Memory B cell (primary cell): ENCODE measurements around the gene PRDM16.

Experiments used
- ATAC-seq: fragments of 150-1000 bp; cut with Tn5 transposase; 2 replicates; pipeline ENCODE4 v1.10.0; 2021; ENCODE audit warnings: low read depth, mild to moderate bottlenecking, moderate library complexity
- DNase-seq, 2 donors: peaks; one replicate each; pipeline ENCODE4 v3.0.0; 2022; ENCODE audit warnings: low spot score in 2 of 2
- H3K27ac Mint-ChIP-seq: one replicate; pipeline ENCODE4 v1.8.0; 2022; ENCODE audit warnings: mild to moderate bottlenecking, moderate library complexity, mixed read lengths
- H3K27me3 Mint-ChIP-seq: one replicate; pipeline ENCODE4 v1.8.0; 2022; ENCODE audit warnings: mixed read lengths
- H3K36me3 Mint-ChIP-seq: one replicate; pipeline ENCODE4 v1.8.0; 2022; ENCODE audit warnings: mild to moderate bottlenecking, mixed read lengths
- H3K4me1 Mint-ChIP-seq: one replicate; pipeline ENCODE4 v1.8.0; 2022; ENCODE audit warnings: mixed read lengths
- H3K4me3 Mint-ChIP-seq: one replicate; pipeline ENCODE4 v1.8.0; 2022; ENCODE audit warnings: mild to moderate bottlenecking, moderate library complexity, mixed read lengths
- H3K9me3 Mint-ChIP-seq: one replicate; pipeline ENCODE4 v1.8.0; 2022; ENCODE audit warnings: mixed read lengths

PRDM16 gene

GRCh38 chr1:3434406-3435110 lies 365.6 kb downstream of the PRDM16 start:
- peaks cover 10% of the 10 kb centered on the region for H3K27me3 Mint-ChIP-seq
- H3K4me1 Mint-ChIP-seq: no peaks in the 10 kb centered on the region
- H3K9me3 Mint-ChIP-seq: no peaks in the 10 kb centered on the region
- ATAC-seq (no peak), DNase-seq (no peak)
- no peaks in the 10 kb centered on the region for H3K36me3 Mint-ChIP-seq
- H3K27ac Mint-ChIP-seq: no peak overlapping the region
- no peak overlapping the region for H3K4me3 Mint-ChIP-seq

- no peak overlapping the region for H3K4me3 Mint-ChIP-seq
- DNase-seq (no peak), ATAC-seq (no peak)
- peaks cover 16% of the 10 kb centered on the region for H3K27me3 Mint-ChIP-seq
- H3K4me1 Mint-ChIP-seq: no peaks in the 10 kb centered on the region
- H3K9me3 Mint-ChIP-seq: no peaks in the 10 kb centered on the region
- H3K27ac Mint-ChIP-seq: no peak overlapping the region
- H3K36me3 Mint-ChIP-seq: no peaks in the 10 kb centered on the region
These were observed 366.7 kb downstream of the PRDM16 start for GRCh38 chr1:3435666-3436065.

DNA sequence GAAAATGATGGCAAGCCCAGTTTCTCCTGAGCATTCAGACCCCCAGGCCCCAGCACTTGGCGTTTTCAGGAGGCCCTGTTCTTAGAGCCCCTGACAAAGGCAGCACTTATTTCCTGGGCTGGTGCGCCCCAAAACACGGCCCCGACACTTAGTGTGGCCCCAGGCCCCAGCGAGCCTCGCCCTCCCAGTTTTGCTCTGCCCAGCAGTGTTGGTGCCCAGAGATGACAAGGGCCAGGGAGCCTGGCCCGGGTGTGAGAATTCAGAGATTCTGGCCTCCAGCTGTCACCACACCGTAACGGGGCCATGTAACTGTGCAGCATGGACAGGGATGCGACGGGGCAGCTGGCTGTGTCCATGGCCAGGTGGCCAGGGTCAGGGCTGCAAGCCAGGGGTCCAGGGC lies 367.4 kb downstream of the PRDM16 start:
- Mint-ChIP-seq H3K4me1 (no peaks in the 10 kb centered on the region), H3K36me3 (no peaks in the 10 kb centered on the region), H3K27me3 (peaks cover 15% of the 10 kb centered on the region), H3K27ac (no peak overlapping the region), H3K4me3 (no peak overlapping the region), H3K9me3 (no peaks in the 10 kb centered on the region)
- no peak for DNase-seq
- no peak for ATAC-seq

DNA sequence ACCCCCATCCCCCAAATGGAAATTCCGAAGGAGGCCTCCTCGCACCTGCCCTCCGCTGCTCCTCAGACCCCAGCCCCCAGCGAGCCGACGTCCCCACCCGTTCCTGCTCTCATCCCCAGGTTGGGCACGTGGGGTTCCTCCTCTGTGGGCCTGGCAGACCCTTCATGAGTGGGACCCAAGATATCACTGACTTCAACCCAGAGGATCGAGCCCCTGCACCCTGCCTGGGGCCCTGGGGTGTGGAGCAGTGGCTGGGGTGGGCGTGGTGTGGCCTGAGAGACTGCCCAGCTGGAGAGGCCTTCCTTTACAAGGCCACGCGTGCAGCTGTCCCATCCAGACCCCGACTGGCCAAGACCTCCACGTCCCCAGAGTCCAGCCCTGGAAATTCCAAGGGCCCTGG lies 367.9 kb downstream of the PRDM16 start:
- no peak overlapping the region for H3K4me3 Mint-ChIP-seq
- H3K4me1 Mint-ChIP-seq: no peaks in the 10 kb centered on the region
- ATAC-seq (no peak), DNase-seq (no peak)
- H3K27me3 Mint-ChIP-seq: peaks cover 13% of the 10 kb centered on the region
- no peaks in the 10 kb centered on the region for H3K9me3 Mint-ChIP-seq
- H3K36me3 Mint-ChIP-seq: no peaks in the 10 kb centered on the region
- H3K27ac Mint-ChIP-seq: no peak overlapping the region

DNA sequence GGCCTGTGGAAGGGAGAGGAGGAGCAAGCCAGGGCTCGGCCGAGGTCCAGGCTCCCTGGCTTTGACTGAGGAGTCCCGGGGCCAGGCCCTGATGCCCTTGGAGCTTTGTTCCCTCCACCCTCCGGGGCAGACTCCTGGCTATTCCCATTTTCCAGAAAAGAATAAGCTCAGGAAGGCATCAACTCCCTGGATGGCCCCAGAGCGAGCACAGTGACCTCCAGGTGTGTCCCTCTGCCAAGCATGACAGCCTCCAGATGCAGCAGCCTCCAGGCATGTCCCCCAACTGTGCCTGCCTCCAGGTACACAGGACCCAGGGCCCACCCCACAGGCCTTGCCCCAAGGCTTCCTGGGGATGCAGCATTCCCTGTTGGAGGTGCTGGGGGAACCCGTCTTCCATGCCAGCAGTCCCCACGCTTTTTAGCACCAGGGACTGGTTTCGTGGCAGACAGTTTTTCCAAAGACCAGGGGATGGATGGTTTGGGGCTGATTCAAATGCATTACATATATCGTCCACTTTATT lies 369.7 kb downstream of the PRDM16 start:
- peaks cover 10% of the 10 kb centered on the region for H3K27me3 Mint-ChIP-seq
- H3K9me3 Mint-ChIP-seq: no peaks in the 10 kb centered on the region
- no peak overlapping the region for H3K4me3 Mint-ChIP-seq
- ATAC-seq (no peak), DNase-seq (no peak)
- no peaks in the 10 kb centered on the region for H3K36me3 Mint-ChIP-seq
- H3K27ac Mint-ChIP-seq: no peak overlapping the region
- no peaks in the 10 kb centered on the region for H3K4me1 Mint-ChIP-seq

DNA sequence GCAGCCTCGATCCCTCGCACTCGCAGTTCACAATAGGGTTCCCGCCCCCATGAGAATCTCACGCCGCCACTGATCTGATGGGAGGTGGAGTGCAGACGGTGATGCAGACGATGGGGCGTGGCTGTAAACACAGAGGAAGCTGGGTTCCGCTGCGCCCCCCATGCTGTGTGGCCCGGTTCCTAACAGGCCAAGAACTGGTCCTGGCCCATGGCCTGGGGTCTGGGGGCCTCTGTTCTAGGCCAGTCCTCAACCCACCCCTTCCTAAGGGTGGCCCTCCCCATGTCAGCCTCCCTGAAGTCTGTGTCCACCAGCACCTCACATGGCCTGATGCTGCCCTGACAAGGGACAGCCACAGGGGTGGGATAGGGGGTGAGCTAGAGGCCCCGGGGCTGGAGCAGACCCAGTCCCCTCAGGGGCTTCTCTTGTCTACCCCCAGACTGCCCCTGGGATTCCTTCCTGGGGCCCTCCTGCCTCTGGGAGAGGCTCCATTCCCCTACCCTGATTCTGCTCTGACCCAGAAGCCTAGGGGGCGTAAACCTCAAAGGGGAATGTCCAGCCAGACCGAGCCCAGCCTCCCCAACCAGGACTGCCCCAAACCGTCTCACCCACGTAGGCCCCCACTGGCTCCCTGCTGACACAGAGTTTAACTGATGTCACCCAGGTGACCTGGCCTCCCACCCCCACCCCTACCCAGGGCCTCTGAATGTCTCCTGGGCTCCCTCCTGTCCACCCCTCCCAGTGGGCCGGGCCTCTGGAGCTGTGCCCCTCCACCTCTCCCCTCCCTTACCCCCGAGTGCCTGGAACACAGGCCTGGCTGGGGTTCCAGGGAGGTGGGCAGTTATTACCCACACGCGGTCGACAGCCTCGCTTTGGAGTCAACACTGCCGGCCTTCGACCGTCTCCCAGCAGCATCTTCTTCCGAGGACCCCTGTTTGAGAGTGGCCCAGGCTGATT lies 370.6 kb downstream of the PRDM16 start:
- H3K36me3 Mint-ChIP-seq: no peaks in the 10 kb centered on the region
- DNase-seq (no peak), ATAC-seq (no peak)
- H3K27me3 Mint-ChIP-seq: peaks cover 10% of the 10 kb centered on the region
- no peaks in the 10 kb centered on the region for H3K4me1 Mint-ChIP-seq
- no peak overlapping the region for H3K27ac Mint-ChIP-seq
- no peaks in the 10 kb centered on the region for H3K9me3 Mint-ChIP-seq
- no peak overlapping the region for H3K4me3 Mint-ChIP-seq

DNA sequence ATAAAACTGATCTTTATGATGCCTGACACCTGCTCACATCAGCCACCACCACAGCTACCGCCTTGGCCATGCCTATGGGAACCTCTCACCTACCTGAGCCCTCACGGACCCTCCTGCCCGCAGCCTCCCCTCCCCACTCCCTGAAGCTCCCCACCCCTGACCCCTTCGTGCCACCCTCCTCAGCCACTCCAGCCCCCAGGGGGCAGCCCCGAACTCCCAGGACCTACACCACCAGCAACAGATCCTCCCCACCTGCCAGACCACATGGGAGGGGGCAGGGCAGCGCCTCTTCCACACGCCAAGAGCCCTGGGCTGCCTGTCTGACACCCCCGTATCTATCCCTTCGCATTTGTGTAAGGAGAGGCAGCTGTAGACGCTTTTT lies 371.3 kb downstream of the PRDM16 start:
- Mint-ChIP-seq H3K4me1 (no peaks in the 10 kb centered on the region), H3K27me3 (peaks cover 10% of the 10 kb centered on the region)
- ATAC-seq: no peak

GRCh38 chr1:3440711-3441409 lies 371.9 kb downstream of the PRDM16 start:
- DNase-seq (no peak), ATAC-seq (no peak)
- Mint-ChIP-seq H3K27ac (no peak overlapping the region), H3K9me3 (no peaks in the 10 kb centered on the region), H3K36me3 (no peaks in the 10 kb centered on the region), H3K27me3 (peaks cover 10% of the 10 kb centered on the region), H3K4me1 (no peaks in the 10 kb centered on the region), H3K4me3 (no peak overlapping the region)

More for the DNA sequence above, 371.3 kb downstream of the PRDM16 start:
- Mint-ChIP-seq H3K4me3 (no peak overlapping the region), H3K27ac (no peak overlapping the region), H3K9me3 (no peaks in the 10 kb centered on the region), H3K36me3 (no peaks in the 10 kb centered on the region)
- no peak for DNase-seq

GRCh38 chr1:3441410-3441847 lies 372.4 kb downstream of the PRDM16 start:
- H3K27ac Mint-ChIP-seq: no peak overlapping the region
- no peak overlapping the region for H3K4me3 Mint-ChIP-seq
- no peaks in the 10 kb centered on the region for H3K36me3 Mint-ChIP-seq
- H3K27me3 Mint-ChIP-seq: peaks cover 10% of the 10 kb centered on the region
- ATAC-seq: no peak
- no peaks in the 10 kb centered on the region for H3K9me3 Mint-ChIP-seq
- DNase-seq: no peak
- no peaks in the 10 kb centered on the region for H3K4me1 Mint-ChIP-seq

DNA sequence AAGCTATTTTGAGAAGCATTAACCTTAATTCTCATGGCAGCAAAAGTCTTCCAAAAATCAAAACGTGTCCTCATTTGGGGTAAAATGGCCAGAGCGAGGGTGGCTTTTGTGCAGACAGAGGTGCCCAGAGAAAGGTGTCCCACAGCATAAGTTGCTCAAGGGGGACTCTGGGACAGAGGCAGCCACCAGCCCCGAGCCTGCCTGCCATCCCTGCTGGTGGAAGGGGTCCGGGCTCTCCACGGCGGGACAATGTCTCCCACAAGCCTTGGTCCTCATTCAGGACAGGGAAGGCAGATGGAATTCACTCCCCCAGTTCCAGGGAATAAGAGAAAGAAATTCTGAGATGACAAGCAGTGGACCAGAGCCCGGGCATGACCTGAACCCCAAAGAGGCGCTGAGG lies 372.9 kb downstream of the PRDM16 start:
- ATAC-seq (no peak), DNase-seq (no peak)
- H3K36me3 Mint-ChIP-seq: no peaks in the 10 kb centered on the region
- H3K9me3 Mint-ChIP-seq: no peaks in the 10 kb centered on the region
- no peaks in the 10 kb centered on the region for H3K4me1 Mint-ChIP-seq
- H3K27ac Mint-ChIP-seq: no peak overlapping the region
- H3K4me3 Mint-ChIP-seq: no peak overlapping the region
- peaks cover 10% of the 10 kb centered on the region for H3K27me3 Mint-ChIP-seq

GRCh38 chr1:3442331-3442730 lies 373.3 kb downstream of the PRDM16 start:
- H3K36me3 Mint-ChIP-seq: no peaks in the 10 kb centered on the region
- H3K4me1 Mint-ChIP-seq: no peaks in the 10 kb centered on the region
- no peak overlapping the region for H3K27ac Mint-ChIP-seq
- DNase-seq (no peak), ATAC-seq (no peak)
- peaks cover 10% of the 10 kb centered on the region for H3K27me3 Mint-ChIP-seq
- no peak overlapping the region for H3K4me3 Mint-ChIP-seq
- H3K9me3 Mint-ChIP-seq: no peaks in the 10 kb centered on the region

- Mint-ChIP-seq H3K4me1 (no peaks in the 10 kb centered on the region), H3K9me3 (peaks cover 2% of the 10 kb centered on the region), H3K36me3 (no peaks in the 10 kb centered on the region), H3K27me3 (peaks cover 8% of the 10 kb centered on the region), H3K27ac (no peak overlapping the region), H3K4me3 (no peak overlapping the region)
- ATAC-seq (no peak), DNase-seq (no peak)
These were observed 373.9 kb downstream of the PRDM16 start for GRCh38 chr1:3442901-3443300.

- peaks cover 2% of the 10 kb centered on the region for H3K36me3 Mint-ChIP-seq
- no peaks in the 10 kb centered on the region for H3K4me1 Mint-ChIP-seq
- H3K27ac Mint-ChIP-seq: no peak overlapping the region
- H3K9me3 Mint-ChIP-seq: peaks cover 4% of the 10 kb centered on the region
- peaks cover 8% of the 10 kb centered on the region for H3K27me3 Mint-ChIP-seq
- no peak for DNase-seq
- ATAC-seq: no peak
- H3K4me3 Mint-ChIP-seq: no peak overlapping the region
These were observed 374.8 kb downstream of the PRDM16 start for GRCh38 chr1:3443807-3444206.

- Mint-ChIP-seq H3K36me3 (peaks cover 2% of the 10 kb centered on the region), H3K9me3 (peaks cover 4% of the 10 kb centered on the region), H3K4me1 (no peaks in the 10 kb centered on the region), H3K27ac (no peak overlapping the region), H3K27me3 (peaks cover 8% of the 10 kb centered on the region), H3K4me3 (no peak overlapping the region)
- no peak for ATAC-seq
- no peak for DNase-seq
These were observed 375.3 kb downstream of the PRDM16 start for GRCh38 chr1:3444298-3444697.
